ENCODE measurements around the gene YIPF7.

YIPF7 gene

DNA sequence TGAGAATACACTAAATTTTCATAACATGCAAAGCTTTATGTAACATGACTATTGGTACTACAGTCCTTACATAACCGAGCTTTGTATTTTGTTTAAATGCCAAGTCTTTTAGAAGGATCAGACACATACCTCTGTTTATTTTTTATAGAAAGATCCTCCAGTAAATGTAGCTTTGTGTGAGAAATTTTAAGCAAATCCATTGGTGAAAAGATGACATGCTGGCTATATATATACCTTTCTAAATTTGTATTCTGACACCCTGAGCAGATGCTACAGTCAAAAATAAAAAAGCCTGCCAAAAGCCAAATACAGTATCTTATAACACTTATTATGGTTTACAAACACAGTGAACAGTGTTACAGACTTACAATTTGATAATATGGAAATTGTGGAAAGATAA lies at the start of gene YIPF7:
Gene YIPF7, minus strand, starts transcription at position 201 of the 400 bp plus-strand sequence. CDS start 1,525 bp downstream, outside the sequence.
- DNase-seq: no peak

DNA sequence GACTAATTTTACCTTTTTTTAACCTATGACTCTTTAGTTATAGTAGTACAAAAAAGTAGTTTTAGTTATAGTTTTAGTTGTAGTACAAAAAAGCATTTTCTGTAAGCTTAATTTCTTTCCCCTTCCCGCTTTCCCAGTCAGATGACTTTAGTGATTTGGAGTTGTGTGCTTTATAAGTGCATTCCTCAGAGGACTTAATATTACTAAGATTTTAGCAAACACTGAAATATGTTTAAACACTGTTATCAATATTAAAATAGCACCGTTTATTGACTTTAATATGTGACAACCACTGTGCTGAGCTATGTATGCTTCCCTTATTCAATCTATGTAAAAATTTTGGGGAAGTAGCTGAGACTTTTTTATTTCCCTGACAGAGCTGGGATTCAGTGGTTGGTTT lies 49.6 kb upstream of the YIPF7 start:
- DNase-seq: no peak

GRCh38 chr4:44700427-44700826 lies 49.0 kb upstream of the YIPF7 start:
- DNase-seq: no peak

DNA sequence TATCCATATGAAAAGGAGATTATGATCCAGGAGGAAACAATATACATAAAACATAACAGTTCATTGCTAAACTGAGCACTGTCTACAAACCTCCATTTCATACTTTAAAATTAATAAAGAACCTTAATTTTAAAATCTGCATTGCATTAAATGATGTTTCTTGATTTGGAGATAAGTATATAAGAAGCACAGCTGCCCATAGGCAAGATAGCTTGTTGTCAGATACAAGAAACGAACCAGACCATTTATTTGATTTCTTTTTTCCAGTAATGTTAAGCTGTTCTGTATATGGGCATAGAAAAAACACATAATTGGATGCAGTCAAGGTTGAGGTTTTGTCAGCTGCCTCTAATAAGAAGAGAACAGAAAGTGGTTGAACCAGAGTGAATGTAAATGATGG lies 33.2 kb upstream of the YIPF7 start:
- DNase-seq: no peak

DNA sequence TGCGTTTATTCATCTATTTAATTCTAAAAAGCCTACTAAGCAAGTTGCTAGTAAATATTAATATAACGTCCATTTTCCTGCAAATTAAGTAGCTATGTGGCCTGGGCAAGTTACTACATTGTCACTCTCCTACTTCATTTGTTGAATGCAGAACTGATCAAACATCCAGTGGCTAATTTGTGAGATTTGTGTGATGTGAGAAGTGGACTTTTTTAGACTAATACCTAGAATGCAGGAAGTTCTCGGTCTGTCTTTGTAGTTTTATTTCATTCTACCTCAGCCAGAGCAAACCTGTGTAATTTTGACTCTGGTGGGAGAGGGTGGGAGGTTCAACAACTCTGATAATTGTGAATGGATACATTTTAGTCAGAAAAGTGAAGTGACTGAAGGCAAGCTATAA lies 27.6 kb upstream of the YIPF7 start:
- DNase-seq: no peak

- peak; percentile 88 for DNase-seq
These were observed 26.9 kb upstream of the YIPF7 start, which contains the start of gene GUF1 for GRCh38 chr4:44678094-44679041. GUF1 (plus strand) TSS chr4:44678420; CDS start chr4:44678623, 203 bp downstream.

- DNase-seq: no peak
These were observed 23.9 kb upstream of the YIPF7 start for GRCh38 chr4:44675366-44675765.

DNA sequence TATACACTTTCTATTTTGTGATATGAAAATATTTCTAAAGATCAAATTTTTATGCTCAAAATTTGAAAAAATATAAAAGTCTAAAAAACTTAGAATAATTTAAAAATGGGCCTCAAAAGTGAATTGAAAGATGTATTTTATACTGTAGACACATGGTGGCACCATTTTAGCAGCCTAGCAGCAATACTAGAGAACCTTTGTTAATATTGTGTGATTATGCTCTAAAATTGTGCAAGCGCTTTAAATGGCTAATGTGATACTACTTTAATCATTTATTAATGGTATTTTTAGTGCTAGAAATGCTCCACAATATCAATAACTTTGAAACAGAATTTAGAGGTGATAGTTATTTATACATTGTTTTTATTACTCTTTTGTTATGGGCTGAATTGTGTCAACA lies 23.0 kb upstream of the YIPF7 start:
- DNase-seq: no peak

- DNase-seq: no peak
These were observed 20.2 kb upstream of the YIPF7 start for GRCh38 chr4:44671636-44672035.

DNA sequence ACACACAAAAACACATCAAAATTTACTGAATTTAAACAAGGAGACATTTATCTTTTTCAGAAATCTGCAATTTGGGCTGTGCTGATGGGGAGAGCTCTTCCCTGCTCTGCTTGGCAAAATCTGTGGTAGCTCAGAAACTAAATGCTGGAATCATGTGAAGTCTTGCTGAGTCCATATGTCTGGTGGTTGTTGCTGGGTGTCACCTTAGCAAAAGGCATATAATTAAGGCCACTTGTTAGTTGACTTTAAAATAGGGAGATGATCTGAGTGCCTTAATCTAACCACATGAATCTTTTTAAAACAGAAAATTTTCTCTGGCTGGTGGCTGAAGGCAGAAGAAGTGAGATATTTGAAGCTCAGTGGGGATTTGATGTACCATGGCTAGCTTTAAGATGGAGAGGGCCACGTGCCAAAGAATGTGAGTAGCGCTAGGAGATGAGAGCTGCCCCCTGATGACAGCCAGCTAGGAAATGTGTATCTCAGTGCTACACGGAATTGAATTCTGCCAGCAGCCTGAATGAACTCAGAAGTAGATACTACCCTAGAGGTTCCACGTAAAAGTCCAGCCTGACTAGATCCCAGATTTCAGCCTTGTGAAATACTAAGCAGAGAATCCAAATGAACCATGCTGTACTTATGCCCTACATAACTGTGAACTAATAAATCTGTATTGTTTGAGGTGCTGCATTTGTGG lies 19.2 kb upstream of the YIPF7 start:
- no peak for DNase-seq

DNA sequence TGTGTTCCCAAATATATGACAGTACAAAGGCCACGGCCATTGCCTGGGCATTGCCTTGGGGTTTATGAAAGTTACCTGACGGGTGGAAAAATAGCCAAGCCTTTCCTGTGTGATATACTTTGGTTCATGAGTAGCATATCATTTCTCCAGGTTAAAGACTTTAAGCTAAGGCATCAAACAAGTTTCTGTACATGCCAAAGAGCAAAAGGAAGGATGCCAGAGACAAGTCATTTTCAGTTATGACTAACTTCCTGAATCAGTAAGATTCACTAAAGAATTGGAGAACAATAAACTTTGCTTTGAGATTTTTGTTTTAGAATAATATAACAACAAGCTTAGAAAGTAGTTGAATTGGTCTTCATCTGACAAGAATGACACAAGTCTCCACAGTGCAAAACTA lies 17.1 kb upstream of the YIPF7 start:
- DNase-seq: no peak

DNA sequence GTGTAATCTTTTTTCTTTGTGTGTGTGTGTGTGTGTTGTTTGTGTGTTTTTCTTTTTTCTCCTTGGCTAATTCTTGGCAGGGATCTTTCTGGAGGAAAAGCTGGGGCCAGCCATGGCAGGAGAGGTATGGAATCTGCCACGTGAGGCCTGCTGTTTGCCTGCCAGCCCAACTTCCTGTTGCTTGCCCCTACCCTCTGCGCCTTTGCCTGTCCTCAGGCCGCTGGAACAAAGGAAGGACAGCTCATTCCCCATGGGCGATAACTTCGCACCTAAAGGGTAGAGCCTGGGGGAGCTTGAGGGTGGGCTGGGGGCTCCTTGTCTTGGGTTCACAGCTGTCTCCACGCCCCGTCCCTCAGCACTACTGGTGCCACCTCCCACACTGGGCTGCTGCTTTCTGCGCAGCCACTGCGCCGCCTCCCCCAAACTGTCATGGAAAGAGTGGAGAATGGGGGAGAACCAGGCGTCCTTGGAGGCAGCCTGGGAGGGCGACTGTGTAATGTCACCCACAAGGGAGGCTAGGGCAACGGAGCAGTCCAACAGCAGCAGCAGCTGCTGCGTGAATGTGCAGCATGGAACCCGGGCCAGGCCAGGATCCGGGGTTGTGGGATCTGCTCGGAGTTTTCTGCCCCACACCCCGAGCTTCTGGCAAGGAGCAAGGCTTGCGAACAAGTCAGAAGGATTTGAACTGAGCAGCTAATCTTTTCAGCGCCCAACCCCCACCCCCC lies 12.3 kb upstream of the YIPF7 start:
- no peak for DNase-seq

DNA sequence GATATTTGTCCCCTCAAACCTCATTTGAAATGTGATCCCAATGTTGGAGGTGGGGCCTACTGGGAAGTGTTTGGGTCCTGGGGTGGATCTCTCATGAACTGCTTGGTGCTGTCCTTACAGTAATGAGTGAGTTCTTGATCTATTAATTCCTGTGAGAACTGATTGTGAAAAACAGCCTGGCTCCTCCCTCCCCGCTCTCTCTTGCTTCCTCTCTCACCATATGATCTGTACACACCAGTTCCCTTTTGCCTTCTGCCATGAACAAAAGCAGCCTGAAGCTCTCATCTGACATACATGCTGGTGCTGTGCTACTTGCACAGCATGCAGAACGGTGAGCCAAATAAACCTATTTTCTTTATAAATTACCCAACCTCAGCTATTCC lies 11.2 kb upstream of the YIPF7 start:
- DNase-seq: no peak

GRCh38 chr4:44661940-44662622 lies 10.7 kb upstream of the YIPF7 start:
- no peak for DNase-seq

GRCh38 chr4:44660396-44660795 lies 9.0 kb upstream of the YIPF7 start:
- DNase-seq: no peak

- no peak for DNase-seq
These were observed 577 bp upstream of the YIPF7 start for GRCh38 chr4:44652002-44652401.

- DNase-seq: no peak
These were observed 5.3 kb downstream of the YIPF7 start for GRCh38 chr4:44646151-44646550.

GRCh38 chr4:44638091-44638490 lies 13.3 kb downstream of the YIPF7 start:
- DNase-seq: no peak

- no peak for DNase-seq
These were observed 18.7 kb downstream of the YIPF7 start for GRCh38 chr4:44632733-44633132.

DNA sequence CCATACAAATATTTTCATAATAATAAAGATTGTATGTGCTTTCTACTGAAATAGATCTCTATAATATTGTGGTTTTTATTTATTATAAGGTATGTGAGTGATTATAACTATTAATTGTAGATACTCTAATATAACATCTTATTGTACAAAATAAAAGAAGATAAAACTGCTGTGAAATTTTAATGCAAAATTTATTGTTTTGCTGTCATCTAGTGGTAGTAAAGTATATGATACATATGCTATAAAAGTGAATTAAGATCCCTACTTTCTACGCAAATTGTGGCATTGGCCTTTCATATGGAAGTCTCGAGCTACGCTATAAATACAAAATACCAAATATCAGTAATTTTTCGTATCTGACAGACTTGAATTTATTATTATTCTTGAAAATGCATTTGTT lies 19.3 kb downstream of the YIPF7 start:
- DNase-seq: no peak

GRCh38 chr4:44629280-44629866 lies 22.1 kb downstream of the YIPF7 start:
- peak; percentile 17 for DNase-seq

DNA sequence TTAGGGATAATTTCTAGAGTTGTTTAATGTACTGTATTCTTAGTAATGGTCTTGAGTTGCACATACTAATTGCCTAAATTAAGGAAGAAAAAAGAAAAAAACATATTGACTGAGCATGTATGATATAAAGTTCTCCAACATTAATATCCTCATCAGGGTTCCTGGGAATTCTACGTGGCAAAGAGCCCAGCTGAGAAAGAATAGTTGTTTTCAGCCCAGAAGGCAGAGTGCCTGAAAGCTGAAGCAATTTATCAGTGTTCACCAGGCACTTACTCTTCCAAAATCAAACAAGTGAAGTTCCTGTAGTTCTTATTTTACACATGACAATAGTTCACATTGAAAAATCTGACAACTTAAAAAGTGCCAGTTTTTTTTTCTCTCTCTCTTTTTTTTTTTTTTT lies 27.7 kb downstream of the YIPF7 start:
- DNase-seq: no peak
